Measurements from ENCODE around the gene ASNSD1.

Gene ASNSD1

GRCh38 chr2:189661148-189661956 lies at the start of gene ASNSD1:
ASNSD1 (plus strand) TSS chr2:189661459; CDS start chr2:189666133, 4,674 bp downstream.
- DNase-seq (ENCODE audit: low read depth in 2 of 2): peak; percentile 97 to 98

DNA sequence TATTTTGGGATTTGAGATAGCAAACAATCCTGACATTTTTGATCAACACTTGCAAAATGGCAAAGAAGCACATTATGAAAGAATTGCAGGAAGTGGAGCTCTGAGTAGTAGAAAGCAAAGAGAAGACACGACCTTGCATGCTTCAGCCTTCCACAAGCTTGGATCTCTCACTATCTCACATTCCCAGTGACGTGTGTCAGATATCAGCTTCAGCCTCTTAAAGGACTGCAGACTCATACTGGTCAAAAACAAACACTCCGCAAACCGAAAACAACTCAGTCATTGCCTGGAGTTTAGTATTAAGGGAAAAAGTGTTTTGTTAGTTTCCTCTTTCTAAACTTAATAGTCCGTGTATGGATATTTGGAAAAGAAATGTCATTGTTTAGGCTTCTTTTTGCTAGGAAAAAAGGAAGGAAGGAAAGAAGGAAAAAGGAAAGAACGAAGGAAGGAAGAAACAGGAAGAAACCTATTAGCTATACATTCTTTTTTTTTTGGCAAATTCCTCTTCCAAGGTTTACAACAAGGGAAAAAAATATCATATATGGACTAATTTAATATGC lies 48.1 kb upstream of the ASNSD1 start:
- no peak for DNase-seq (ENCODE audit: low read depth in 2 of 2)

- no peak for DNase-seq (ENCODE audit: low read depth in 2 of 2)
Observed at GRCh38 chr2:189613650-189614420, 47.4 kb upstream of the ASNSD1 start.

GRCh38 chr2:189614585-189614984 lies 46.7 kb upstream of the ASNSD1 start:
- DNase-seq (ENCODE audit: low read depth in 2 of 2): no peak

DNA sequence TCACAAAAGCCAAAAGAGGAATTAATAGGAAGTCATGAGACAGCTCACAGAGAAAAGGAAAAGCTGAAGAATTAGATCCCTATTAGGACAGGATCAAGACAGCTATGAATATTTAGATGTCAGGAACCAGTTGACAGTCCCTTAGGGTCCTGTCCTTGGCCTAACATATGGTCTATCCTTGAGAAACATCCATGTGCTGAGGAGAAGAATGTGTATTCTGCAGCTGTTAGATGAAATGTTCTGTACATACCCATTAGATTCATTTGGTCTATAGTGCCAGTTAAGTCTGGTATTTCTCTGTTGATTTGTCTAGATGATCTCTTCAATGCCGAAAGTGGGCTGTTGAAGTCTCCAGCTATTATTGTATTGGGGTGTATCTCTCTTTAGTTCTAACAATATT lies 43.1 kb upstream of the ASNSD1 start:
- DNase-seq (ENCODE audit: low read depth in 2 of 2): no peak

DNA sequence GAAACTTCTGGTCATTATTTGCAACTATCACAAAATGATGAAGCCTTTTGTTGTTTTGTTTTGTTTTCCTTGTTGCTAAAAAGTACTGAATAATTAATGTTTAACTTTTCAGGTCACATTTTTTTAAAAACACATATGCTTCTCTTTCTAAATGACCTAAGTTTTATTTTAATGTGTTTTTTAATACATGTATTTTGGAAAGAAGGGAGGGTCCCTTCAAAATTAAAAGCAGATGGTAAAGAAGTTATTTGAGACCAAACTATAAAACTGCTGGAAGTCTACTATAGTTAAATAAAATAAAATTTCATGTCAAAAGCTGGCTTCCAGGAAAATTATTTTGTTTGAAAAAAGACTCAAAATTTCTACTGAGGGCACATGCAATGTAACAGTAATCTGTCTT lies 39.5 kb upstream of the ASNSD1 start:
- no peak for DNase-seq (ENCODE audit: low read depth in 2 of 2)

DNA sequence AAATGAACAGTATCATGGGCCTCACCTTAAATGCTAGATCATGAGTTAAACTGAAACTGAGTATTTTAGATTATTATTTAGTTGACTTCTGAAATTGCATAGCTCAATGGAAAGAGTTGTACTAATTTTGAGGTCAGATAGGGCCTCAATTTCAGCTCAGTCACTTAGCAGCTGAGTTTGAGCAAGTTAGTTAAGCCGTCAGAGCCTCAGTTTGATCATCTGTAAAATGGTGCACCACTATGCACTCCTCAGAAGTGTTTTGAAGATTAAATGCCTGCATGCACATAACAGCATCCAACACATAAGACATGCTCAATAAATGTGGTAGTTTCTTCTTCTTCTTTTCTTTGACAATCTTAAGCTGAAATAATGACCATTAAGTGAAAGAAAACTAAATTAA lies 38.2 kb upstream of the ASNSD1 start:
- no peak for DNase-seq (ENCODE audit: low read depth in 2 of 2)

DNA sequence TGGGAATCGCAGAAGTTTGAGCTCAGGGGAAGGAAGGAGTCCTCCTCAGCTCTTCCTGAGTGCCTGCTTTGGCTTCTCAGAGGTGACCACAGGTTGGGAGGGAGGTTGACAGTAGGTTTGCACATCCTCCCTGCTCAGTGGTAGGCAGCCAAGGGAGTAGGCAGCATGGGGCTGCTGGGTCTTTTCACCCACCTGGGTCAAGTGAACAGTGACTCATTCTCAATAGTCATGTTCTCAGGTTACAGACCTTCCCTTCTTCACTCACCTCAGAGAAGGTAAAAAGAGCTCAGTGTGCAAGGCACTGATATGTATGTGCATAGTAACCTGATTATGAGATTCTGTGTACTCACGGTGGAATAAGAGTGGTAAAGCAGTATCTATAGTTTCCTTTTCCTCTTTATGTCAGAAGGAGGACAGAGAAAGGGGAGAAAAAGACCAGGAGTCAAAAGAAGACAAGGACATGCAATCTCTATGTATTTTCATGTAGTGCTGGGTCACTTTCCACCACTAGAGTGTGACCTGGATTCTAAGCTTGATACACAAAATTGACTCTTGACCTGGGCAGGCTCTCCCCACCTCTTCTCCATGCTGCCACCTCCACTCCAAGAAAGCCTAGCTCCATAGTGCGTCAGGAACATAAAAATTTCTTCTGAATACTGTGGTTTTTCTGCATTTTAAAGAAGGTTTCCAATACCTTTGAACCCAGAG lies 36.5 kb upstream of the ASNSD1 start:
- no peak for DNase-seq (ENCODE audit: low read depth in 2 of 2)

GRCh38 chr2:189625636-189626035 lies 35.6 kb upstream of the ASNSD1 start:
- DNase-seq (ENCODE audit: low read depth in 2 of 2): no peak

DNA sequence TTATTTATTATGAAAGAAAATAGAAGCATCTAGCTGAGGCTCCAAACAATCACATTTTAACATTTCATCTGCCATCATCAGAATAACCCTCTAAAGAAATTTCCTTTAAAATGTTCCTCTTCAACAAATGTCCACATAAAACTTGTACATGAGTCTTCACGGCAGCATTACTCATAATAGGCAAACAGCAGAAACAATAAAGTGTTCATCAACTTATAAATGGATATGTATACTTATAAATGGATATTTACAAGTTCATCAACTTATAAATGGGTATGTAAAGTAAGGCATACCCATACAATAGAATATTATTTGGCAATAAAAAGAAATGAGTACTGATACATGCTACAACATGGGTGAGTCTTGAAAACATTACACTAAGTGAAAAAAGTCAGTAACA lies 33.5 kb upstream of the ASNSD1 start:
- DNase-seq (ENCODE audit: low read depth in 2 of 2): no peak

DNA sequence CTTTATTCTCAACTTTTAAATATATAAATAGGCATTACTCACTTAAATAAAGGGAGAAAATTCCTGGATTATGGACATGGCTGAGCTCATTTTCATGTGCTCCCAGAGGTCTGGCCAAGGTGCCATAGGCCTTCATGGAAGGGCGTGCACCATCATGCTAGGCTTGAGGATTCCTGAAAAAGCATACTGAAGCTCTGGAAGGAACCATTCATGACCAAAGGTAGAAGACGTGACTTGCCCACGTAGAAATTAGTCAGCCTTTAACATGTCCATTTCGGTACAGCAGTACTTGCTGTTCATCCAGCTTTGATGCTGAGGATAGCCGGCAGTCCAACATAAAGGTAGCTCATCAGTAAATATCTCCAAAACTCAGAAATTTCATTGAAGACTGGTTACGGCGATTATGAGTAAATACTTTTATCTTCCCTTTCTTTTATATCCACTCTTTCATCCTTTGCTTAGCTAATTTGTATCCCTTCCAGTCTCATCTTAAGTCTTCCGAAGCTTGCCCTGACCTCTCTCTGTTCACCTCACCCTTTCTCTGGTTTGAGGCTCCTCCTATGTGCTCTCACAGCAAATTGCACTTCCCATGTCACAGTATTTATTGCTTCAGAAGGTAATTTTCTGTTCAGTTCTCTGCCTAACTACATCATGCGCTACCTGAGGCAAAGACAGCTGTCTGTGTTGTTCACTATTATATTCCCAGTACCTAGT lies 32.3 kb upstream of the ASNSD1 start:
- DNase-seq (ENCODE audit: low read depth in 2 of 2): no peak

DNA sequence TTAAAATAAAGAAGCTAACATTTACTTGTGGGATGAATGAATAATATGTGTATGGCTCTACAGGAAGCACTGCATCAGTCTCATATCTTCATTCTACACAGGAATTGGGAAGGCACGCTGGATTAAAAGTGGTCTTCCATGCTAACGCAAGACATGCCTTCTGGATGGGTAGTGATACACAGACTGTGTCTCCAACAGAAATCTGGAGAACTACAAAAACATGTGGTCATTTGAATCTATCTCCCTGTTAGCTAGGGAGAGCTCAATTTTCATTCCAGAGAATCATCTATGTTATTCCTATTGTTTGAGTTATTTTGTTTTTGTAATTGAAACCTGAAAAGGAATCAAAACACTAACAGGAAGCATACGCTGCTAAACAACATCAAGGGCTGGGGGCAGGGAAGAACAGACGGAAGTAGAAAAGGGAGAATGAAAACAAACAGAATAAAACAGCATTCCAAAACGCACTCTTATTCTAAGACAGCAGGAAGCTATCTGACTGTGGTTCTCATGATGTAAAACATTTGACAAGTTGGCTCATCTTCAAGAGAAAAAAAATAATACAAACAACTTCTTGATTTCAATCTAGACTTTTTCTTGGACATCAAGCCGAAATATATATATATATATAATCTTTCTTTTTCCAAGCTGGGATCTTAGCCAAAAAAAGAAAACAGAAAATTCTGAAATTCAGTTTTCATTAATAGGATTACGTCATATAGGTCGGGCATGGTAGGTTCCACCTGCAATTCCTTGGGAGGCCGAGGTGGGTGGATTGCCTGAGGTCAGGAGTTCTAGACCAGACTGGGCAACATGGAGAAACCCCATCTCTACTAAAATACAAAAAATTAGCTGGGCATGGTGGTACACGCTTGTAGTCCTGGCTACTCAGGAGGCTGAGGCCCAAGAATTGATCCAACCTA lies 31.5 kb upstream of the ASNSD1 start:
- no peak for DNase-seq (ENCODE audit: low read depth in 2 of 2)

GRCh38 chr2:189631849-189632248 lies 29.4 kb upstream of the ASNSD1 start:
- DNase-seq (ENCODE audit: low read depth in 2 of 2): no peak

GRCh38 chr2:189633392-189633811 lies 27.9 kb upstream of the ASNSD1 start:
- no peak for DNase-seq (ENCODE audit: low read depth in 2 of 2)

DNA sequence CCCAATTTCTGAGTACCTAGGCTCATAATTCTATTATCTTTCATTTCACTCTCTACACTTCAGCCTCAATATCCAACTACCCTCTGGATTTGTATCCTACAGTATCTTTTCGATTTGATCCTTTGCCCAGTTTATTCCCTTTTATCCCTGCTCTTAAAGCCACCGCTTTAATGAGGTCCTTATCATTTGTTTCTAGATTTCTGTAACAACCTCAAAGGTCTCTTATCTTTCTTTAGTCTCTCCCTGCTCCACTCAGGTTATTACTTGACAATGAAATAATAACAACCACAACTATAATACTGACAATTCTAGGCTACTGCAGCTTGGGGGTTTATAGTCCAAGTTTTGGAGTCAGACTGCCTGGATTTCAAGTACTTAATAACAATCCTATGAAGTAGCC lies 25.9 kb upstream of the ASNSD1 start:
- DNase-seq (ENCODE audit: low read depth in 2 of 2): no peak

DNA sequence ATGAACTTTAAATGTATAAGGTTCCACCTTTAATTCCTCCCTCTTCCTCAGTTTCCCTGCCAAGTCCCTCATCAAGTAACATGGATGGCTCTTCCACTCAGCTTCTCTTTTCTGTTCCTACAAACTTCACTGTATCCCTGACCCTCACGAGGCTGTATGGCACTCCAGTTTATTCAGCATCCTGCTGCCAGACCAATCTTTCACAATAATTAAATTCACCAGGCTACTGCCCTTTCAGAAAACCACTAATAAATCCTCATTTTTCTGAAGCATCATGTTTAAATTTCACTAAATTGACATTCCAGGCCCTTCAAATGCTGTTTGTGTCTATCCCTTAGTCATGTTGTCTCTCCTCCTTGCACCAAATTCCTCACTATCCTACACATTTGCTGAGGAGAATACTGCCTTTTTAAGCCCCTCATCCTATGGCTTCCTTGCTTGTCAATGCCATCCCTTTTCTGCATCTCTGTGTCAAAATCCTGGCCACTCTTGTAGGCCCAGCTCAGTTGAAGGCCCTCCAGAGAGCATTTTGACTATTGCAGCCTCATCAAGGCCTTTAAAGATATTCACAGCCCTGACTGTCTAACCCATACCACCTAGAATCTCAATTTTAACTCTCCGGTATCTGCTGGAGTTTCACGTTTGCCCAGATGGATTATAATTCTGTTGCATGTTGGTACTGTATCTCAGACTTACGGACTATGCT lies 22.8 kb upstream of the ASNSD1 start:
- no peak for DNase-seq (ENCODE audit: low read depth in 2 of 2)

- DNase-seq (ENCODE audit: low read depth in 2 of 2): no peak
Observed at GRCh38 chr2:189639007-189639609, 22.2 kb upstream of the ASNSD1 start.

GRCh38 chr2:189641002-189641401 lies 20.3 kb upstream of the ASNSD1 start:
- no peak for DNase-seq (ENCODE audit: low read depth in 2 of 2)

DNA sequence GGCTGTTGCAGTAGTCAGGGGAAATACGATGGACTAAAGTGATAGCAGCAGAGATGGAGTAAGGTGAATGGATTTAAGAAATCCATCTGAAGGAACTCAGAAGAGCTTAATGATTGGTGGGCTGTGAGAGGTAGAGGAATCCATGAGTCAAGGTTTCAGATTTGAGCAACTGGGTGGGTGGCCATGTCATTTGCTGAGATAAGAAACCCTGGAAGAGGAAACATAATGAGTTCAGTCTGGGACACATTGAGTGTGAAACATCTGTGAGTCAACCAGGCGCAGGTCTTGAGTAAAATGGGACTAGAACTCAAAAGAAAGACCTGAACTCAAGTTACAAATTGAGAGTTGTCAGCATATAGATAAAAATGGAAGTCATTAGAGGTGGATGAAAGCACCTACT lies 19.7 kb upstream of the ASNSD1 start:
- no peak for DNase-seq (ENCODE audit: low read depth in 2 of 2)
